OCI-LY3 (cell line): Measurements from ENCODE around the gene CAPN10.

ENCODE experiments used
- H2AFZ ChIP-seq: fragments of 200-600, 300-600 bp; shearing (Covaris generic); 2 replicates; pipeline ENCODE4 v1.6.0; 2014; ENCODE audit warnings: antibody characterized with exemption, low read depth, low read length
- H3K27ac ChIP-seq: fragments of 200-600, 300-600 bp; sonication (generic); 2 replicates; pipeline ENCODE4 v1.5.1; 2014; ENCODE audit warnings: mild to moderate bottlenecking, low read length, moderate library complexity, mixed read lengths
- H3K27me3 ChIP-seq: fragments of 200-600, 300-600 bp; sonication (generic); 2 replicates; pipeline ENCODE4 v1.6.1; 2014; ENCODE audit warnings: low read depth, low read length, mixed read lengths
- H3K36me3 ChIP-seq: fragments of 200-600, 300-600 bp; sonication (generic); replicated peaks from 2 replicates; pipeline ENCODE3; 2014; ENCODE audit warnings: low read depth, low read length, mixed read lengths
- H3K4me1 ChIP-seq: fragments of 300-600, 200-600 bp; sonication (generic); 2 replicates; pipeline ENCODE4 v1.6.1; 2014; ENCODE audit warnings: low read length, mixed read lengths
- H3K4me2 ChIP-seq: fragments of 200-600, 300-600 bp; sonication (generic); 2 replicates; pipeline ENCODE4 v1.6.1; 2014; ENCODE audit warnings: low read length, mixed read lengths
- H3K4me3 ChIP-seq: fragments of 300-600, 200-600 bp; sonication (generic); 2 replicates; pipeline ENCODE4 v1.5.1; 2014; ENCODE audit warnings: antibody characterized with exemption, mild to moderate bottlenecking, low read length, moderate library complexity
- H3K79me2 ChIP-seq: fragments of 300-600, 200-600 bp; shearing (Covaris generic); 2 replicates; pipeline ENCODE4 v1.6.1; 2014; ENCODE audit warnings: mild to moderate bottlenecking, low read length, mixed read lengths
- H3K9ac ChIP-seq: fragments of 300-600, 200-600 bp; shearing (Covaris generic); 2 replicates; pipeline ENCODE4 v1.6.0; 2014; ENCODE audit warnings: mild to moderate bottlenecking, low read length, moderate library complexity
- H3K9me3 ChIP-seq: fragments of 200-600, 300-600 bp; shearing (Covaris generic); 2 replicates; pipeline ENCODE4 v1.6.1; 2014; ENCODE audit warnings: low read length, mixed read lengths; ENCODE audit not compliant: insufficient read depth
- H4K20me1 ChIP-seq: fragments of 200-600, 300-600 bp; sonication (generic); 2 replicates; pipeline ENCODE4 v1.6.1; 2016; ENCODE audit warnings: low read length, mixed read lengths; ENCODE audit not compliant: insufficient read depth
- EZH2phosphoT487 ChIP-seq: fragments of 200-600 bp; shearing (Covaris generic); IDR thresholded peaks from 2 replicates; pipeline ENCODE4 v1.6.1; 2018; ENCODE audit warnings: antibody characterized with exemption, mixed run types, low read depth
- TF ChIP-seq, protein P1 (sequence below): fragments of 200-600, 300-600 bp; sonication (generic); IDR thresholded peaks from 2 replicates; pipeline ENCODE4 v1.5.1; 2014; ENCODE audit warnings: antibody characterized with exemption, low read length, low read depth

The CAPN10 gene

DNA sequence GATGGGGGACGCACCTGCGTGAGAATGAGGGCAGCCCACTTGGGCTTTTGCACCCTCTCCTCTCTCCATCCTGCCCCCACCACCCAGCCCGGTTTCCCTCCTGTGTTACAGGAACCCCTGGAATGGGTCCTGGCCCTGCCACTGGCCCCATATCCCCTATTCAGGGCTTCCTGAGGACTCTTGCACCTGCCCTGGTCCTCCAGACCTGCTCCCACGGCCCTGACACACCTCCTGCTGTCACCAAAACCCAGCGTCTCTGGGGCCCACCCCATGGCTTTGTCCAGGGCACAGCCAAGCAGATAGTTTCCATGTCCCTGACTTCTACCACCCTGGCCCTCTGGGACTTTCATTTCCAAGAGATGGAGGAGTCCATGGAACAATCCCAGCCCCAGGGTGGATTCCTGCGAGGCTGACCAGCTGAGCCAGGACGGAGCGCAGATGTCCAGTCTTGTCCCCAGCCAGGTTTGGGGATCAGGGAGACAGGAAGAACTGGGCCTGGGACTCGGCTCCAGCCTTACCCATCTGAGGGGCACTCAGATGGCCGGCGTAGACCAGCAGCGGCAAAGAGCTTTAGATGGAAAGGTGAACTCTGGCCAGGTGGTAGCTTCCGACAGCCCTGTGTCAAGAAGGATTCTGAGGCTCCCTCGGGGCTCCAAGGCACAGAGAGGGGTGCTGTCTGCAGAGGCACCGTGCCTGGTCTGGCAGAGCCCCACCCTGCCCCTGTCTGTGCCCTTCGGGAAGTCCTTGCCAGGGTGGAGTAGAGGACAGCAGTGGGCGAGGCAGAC is 50.8 kb downstream of the CAPN10 start:
- Histone ChIP-seq H3K79me2 (no peaks in the 10 kb centered on the region), H3K36me3 (no peaks in the 10 kb centered on the region), H3K4me2 (no peak overlapping the region), H3K4me3 (no peak overlapping the region), H3K9ac (no peak overlapping the region), H2AFZ (no peak overlapping the region), H3K9me3 (no peaks in the 10 kb centered on the region), H3K27ac (no peak overlapping the region), H3K27me3 (no peaks in the 10 kb centered on the region), H3K4me1 (no peaks in the 10 kb centered on the region), H4K20me1 (no peaks in the 10 kb centered on the region)
- no peak for TF ChIP-seq EZH2phosphoT487
- TF ChIP-seq, protein P1, sequence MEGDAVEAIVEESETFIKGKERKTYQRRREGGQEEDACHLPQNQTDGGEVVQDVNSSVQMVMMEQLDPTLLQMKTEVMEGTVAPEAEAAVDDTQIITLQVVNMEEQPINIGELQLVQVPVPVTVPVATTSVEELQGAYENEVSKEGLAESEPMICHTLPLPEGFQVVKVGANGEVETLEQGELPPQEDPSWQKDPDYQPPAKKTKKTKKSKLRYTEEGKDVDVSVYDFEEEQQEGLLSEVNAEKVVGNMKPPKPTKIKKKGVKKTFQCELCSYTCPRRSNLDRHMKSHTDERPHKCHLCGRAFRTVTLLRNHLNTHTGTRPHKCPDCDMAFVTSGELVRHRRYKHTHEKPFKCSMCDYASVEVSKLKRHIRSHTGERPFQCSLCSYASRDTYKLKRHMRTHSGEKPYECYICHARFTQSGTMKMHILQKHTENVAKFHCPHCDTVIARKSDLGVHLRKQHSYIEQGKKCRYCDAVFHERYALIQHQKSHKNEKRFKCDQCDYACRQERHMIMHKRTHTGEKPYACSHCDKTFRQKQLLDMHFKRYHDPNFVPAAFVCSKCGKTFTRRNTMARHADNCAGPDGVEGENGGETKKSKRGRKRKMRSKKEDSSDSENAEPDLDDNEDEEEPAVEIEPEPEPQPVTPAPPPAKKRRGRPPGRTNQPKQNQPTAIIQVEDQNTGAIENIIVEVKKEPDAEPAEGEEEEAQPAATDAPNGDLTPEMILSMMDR = no peak

DNA sequence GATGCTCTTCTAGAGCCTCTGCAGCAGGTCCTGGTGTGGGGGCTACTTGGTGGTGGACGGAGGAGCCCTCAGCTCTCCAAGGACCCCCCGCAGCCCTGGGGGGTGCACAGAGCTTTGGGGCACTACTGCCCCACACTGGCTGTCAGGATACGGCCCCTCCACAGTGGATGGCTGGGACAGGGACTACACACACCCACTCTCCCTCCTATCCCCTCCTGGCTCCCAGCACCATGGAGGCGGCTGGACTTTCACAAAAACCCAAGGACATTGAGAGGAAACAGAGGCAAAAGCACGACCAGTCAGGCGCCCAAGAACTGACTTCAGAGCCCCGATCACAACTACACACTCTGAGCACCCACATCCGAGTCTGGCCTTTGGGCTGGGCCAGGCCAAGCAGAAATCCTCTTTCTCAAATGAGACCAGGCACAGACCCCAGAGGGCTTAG is 51.4 kb downstream of the CAPN10 start:
- no peak overlapping the region for H3K27ac ChIP-seq
- TF ChIP-seq, protein P1 = no peak
- no peak for TF ChIP-seq EZH2phosphoT487
- H3K9me3 ChIP-seq = no peaks in the 10 kb centered on the region
- no peaks in the 10 kb centered on the region for H3K36me3 ChIP-seq
- H3K4me3 ChIP-seq = no peak overlapping the region
- no peaks in the 10 kb centered on the region for H3K79me2 ChIP-seq
- no peaks in the 10 kb centered on the region for H3K4me1 ChIP-seq
- H2AFZ ChIP-seq = no peak overlapping the region
- no peak overlapping the region for H3K9ac ChIP-seq
- no peaks in the 10 kb centered on the region for H4K20me1 ChIP-seq
- no peaks in the 10 kb centered on the region for H3K27me3 ChIP-seq
- H3K4me2 ChIP-seq = no peak overlapping the region

DNA sequence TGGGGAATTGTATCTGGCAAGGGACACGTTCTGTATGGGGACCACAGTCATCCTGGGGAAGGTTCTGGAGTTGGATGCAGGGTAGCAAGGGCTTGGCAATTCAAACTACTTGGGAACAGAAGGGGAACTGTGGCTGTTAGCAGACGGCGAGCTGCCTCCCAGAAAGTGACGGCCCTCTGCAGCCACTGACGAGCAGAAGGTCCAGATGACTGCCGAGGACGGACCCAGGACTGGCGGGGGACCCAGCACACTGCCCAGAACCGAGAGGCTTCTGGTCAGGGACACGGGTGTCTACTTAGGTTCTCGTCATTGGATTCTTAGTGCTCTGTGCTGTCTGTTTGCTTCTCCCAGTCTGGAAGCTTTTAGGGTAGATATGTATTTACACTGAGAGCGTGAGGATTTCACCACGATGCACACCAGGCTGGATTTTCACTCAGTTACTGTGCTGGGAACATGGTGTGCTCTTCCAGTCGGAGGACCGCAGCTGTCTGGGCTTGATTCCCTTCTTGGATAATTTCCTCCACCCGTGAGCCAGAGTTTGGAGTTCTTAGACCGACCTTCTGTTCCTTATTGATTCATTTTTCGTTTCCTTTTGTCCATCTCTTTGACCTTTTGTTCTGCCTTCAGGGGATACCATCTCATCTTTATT is 52.1 kb downstream of the CAPN10 start:
- Histone ChIP-seq H3K27me3 (no peaks in the 10 kb centered on the region), H2AFZ (no peak overlapping the region), H3K4me2 (no peak overlapping the region), H3K27ac (no peak overlapping the region), H4K20me1 (no peaks in the 10 kb centered on the region), H3K4me1 (no peaks in the 10 kb centered on the region), H3K9me3 (no peaks in the 10 kb centered on the region), H3K9ac (no peak overlapping the region), H3K79me2 (no peaks in the 10 kb centered on the region), H3K4me3 (no peak overlapping the region), H3K36me3 (no peaks in the 10 kb centered on the region)
- TF ChIP-seq, protein P1 = no peak
- TF ChIP-seq EZH2phosphoT487 = no peak

DNA sequence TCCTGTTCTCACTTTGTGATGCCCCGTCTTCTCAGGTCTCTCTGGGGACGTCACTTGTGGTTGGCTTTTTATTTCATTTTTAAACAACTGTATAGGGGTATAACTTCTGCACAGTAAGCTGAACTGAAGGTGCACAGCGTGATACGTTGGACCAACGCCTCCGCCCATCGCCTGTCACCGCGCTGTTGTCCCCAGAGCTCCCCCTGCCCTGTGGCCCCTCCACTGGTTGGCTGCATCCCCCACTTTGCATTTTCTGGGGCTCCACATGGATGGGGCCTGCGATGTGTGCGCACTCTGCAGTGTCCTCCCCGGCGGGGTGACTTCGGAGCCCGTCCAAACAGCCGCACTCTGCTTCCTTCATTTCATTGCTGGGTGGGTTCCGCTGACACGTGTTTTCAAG is 53.0 kb downstream of the CAPN10 start:
- Histone ChIP-seq H3K4me2 (no peak overlapping the region), H3K4me3 (no peak overlapping the region), H3K9me3 (no peaks in the 10 kb centered on the region), H3K27ac (no peak overlapping the region), H3K9ac (no peak overlapping the region), H3K79me2 (no peaks in the 10 kb centered on the region), H3K4me1 (no peaks in the 10 kb centered on the region), H4K20me1 (no peaks in the 10 kb centered on the region), H2AFZ (no peak overlapping the region), H3K36me3 (no peaks in the 10 kb centered on the region), H3K27me3 (no peaks in the 10 kb centered on the region)
- TF ChIP-seq EZH2phosphoT487 = no peak
- TF ChIP-seq, protein P1 = no peak
